ENCODE results near the gene HTR6. TPM values are rescaled to one million over a fixed set of nuclear protein-coding genes. Genes with fewer than 3 reads are reported as not detected.

HTR6 gene
- polyA plus RNA-seq, 1 donor (not counting 4 experiments of a cell fraction or from before 2014, with no cell fraction given) = not detected

- no peak overlapping the region for H3K27ac ChIP-seq (ENCODE audit: control insufficient read depth, insufficient read depth, low read length)
- H2AFZ ChIP-seq (ENCODE audit: control insufficient read depth, low read length) = no peak overlapping the region
- H3K4me1 ChIP-seq (ENCODE audit: control insufficient read depth, extremely low read depth, insufficient read depth, low read length) = no peaks in the 10 kb centered on the region
- H3K4me3 ChIP-seq (ENCODE audit: control insufficient read depth in 2 of 3, extremely low read depth in 1 of 3, insufficient read depth in 2 of 3, low read depth in 1 of 3, low read length in 3 of 3) = no peak overlapping the region
- DNase-seq (ENCODE audit: low read depth, low spot score) = no peak
- no peaks in the 10 kb centered on the region for H3K27me3 ChIP-seq (ENCODE audit: control insufficient read depth, extremely low read depth, insufficient read depth, low read length)
- TF ChIP-seq CTCF (optimal IDR thresholded peaks at IDR 0.05 in 1 of 3, IDR thresholded peaks at IDR 0.05 in 1 of 3, conservative IDR thresholded peaks at IDR 0.05 in 1 of 3; ENCODE audit: extremely low read depth in 1 of 3, insufficient read depth in 2 of 3, low read length in 3 of 3) (no peak), EZH2 (IDR thresholded peaks at IDR 0.05; ENCODE audit: low read length) (no peak)
- no peaks in the 10 kb centered on the region for H4K20me1 ChIP-seq (ENCODE audit: control insufficient read depth, extremely low read depth, insufficient read depth, low read length)
- dilution Hi-C loops (cut with MboI; ENCODE audit: extremely low pct_ligation_motif_present, low sequenced_read_pairs) = no loop called here
- H3K4me2 ChIP-seq (ENCODE audit: control insufficient read depth, extremely low read depth, insufficient read depth, low read depth, low read length) = no peak overlapping the region
- no peak overlapping the region for H3K9ac ChIP-seq (ENCODE audit: control insufficient read depth, extremely low read depth, insufficient read depth, low read length)
- H3K79me2 ChIP-seq (ENCODE audit: control insufficient read depth, insufficient read depth, low read length) = no peaks in the 10 kb centered on the region
- H3K9me1 ChIP-seq (ENCODE audit: control insufficient read depth, extremely low read depth, insufficient read depth, low read length) = no peaks in the 10 kb centered on the region
- FAIRE-seq = no peak
- H3K36me3 ChIP-seq (ENCODE audit: control insufficient read depth in 2 of 2, extremely low read depth in 1 of 2, insufficient read depth in 2 of 2, low read length in 2 of 2) = no peaks in the 10 kb centered on the region
- H3K9me3 ChIP-seq (ENCODE audit: control insufficient read depth, low read depth, low read length) = no peaks in the 10 kb centered on the region
Observed at GRCh38 chr1:19695772-19696171, 31.1 kb downstream of the HTR6 start.

DNA sequence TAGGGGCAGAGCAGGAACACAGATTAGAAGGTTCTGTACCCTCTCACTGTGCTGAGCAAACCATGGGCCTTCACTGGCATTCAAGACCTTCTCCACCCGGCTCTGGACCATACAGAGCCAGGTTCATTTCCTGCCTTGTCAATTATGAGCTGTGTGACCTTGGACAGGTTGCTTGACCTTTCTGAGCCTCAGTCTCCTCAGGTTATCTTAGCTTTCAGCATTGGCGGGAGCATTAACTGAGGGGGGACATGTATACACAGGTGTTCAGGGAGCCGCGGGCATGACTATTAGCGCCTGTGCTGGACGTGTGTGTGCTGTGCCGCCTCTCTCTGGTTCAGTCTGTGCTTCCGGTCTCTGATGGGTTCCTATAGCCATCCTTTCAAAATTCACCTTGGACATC lies 32.1 kb downstream of the HTR6 start:
- FAIRE-seq (no peak), DNase-seq (ENCODE audit: low read depth, low spot score) (no peak)
- Histone ChIP-seq H3K4me2 (ENCODE audit: control insufficient read depth, extremely low read depth, insufficient read depth, low read depth, low read length) (no peak overlapping the region), H3K4me3 (ENCODE audit: control insufficient read depth in 2 of 3, extremely low read depth in 1 of 3, insufficient read depth in 2 of 3, low read depth in 1 of 3, low read length in 3 of 3) (no peak overlapping the region), H3K9me3 (ENCODE audit: control insufficient read depth, low read depth, low read length) (no peaks in the 10 kb centered on the region), H3K79me2 (ENCODE audit: control insufficient read depth, insufficient read depth, low read length) (no peaks in the 10 kb centered on the region), H3K9me1 (ENCODE audit: control insufficient read depth, extremely low read depth, insufficient read depth, low read length) (no peaks in the 10 kb centered on the region), H3K4me1 (ENCODE audit: control insufficient read depth, extremely low read depth, insufficient read depth, low read length) (no peaks in the 10 kb centered on the region), H3K27me3 (ENCODE audit: control insufficient read depth, extremely low read depth, insufficient read depth, low read length) (no peaks in the 10 kb centered on the region), H3K9ac (ENCODE audit: control insufficient read depth, extremely low read depth, insufficient read depth, low read length) (no peak overlapping the region), H4K20me1 (ENCODE audit: control insufficient read depth, extremely low read depth, insufficient read depth, low read length) (no peaks in the 10 kb centered on the region), H3K27ac (ENCODE audit: control insufficient read depth, insufficient read depth, low read length) (no peak overlapping the region), H3K36me3 (ENCODE audit: control insufficient read depth in 2 of 2, extremely low read depth in 1 of 2, insufficient read depth in 2 of 2, low read length in 2 of 2) (no peaks in the 10 kb centered on the region), H2AFZ (ENCODE audit: control insufficient read depth, low read length) (no peak overlapping the region)
- TF ChIP-seq EZH2 (IDR thresholded peaks at IDR 0.05; ENCODE audit: low read length) = no peak
- no peak for TF ChIP-seq CTCF (optimal IDR thresholded peaks at IDR 0.05 in 1 of 3, IDR thresholded peaks at IDR 0.05 in 1 of 3, conservative IDR thresholded peaks at IDR 0.05 in 1 of 3; ENCODE audit: extremely low read depth in 1 of 3, insufficient read depth in 2 of 3, low read length in 3 of 3)
- dilution Hi-C loops (cut with MboI; ENCODE audit: extremely low pct_ligation_motif_present, low sequenced_read_pairs) = no loop called here

Data from keratinocyte (primary cell).